SK-N-SH (cell line): ENCODE data around the gene NXNL1. TPM values are rescaled to one million over a fixed set of nuclear protein-coding genes. Genes with fewer than 3 reads are reported as not detected.

Experiments used
- CTCF ChIA-PET: fragments of 300-600, 350-600 bp; formaldehyde crosslinking; extraction: SDS; loops from one replicate; lab custom pipeline; 2021; lab: Yijun Ruan, JAX
- POLR2A ChIA-PET: fragments of 350-600 bp; sonication (Branson Sonifier 250); formaldehyde crosslinking; extraction: SDS; loops from one replicate; lab custom pipeline; 2020; ENCODE audit warnings: antibody characterized with exemption, inconsistent platforms; lab: Yijun Ruan, JAX
- DNase-seq: peaks from one replicate; pipeline ENCODE4 v3.0.0; 2012
- H2AFZ ChIP-seq: fragments of 200-600 bp; sonication (generic); 2 replicates; pipeline ENCODE4 v1.8.1; 2016; ENCODE audit warnings: antibody characterized with exemption, mild to moderate bottlenecking, low read depth
- H3F3A ChIP-seq: fragments of 200-600 bp; sonication (generic); replicated peaks from 2 replicates; pipeline ENCODE3; 2016; ENCODE audit warnings: antibody characterized with exemption, mild to moderate bottlenecking; ENCODE audit not compliant: insufficient read depth
- H3K27ac ChIP-seq, 2 experiments: fragments of 200-500 bp in 1 of 2; fragments of 200-600 bp in 1 of 2; sonication (Bioruptor generic) in 1 of 2; sonication (generic), shearing (Covaris generic) in 1 of 2; 2 replicates each; pipeline versions ENCODE4 v1.5.1 to v1.6.1; 2014 to 2016; ENCODE audit warnings: low read depth in 2 of 2, inconsistent platforms in 1 of 2, low read length in 1 of 2, mild to moderate bottlenecking in 1 of 2, mixed read lengths in 1 of 2
- H3K27me3 ChIP-seq: fragments of 200-600 bp; sonication (generic), shearing (Covaris generic); 2 replicates; pipeline ENCODE4 v1.6.1; 2016; ENCODE audit warnings: mixed run types; ENCODE audit not compliant: insufficient read depth
- H3K36me3 ChIP-seq, 2 experiments: fragments of 200-500 bp in 1 of 2; fragments of 200-600 bp in 1 of 2; sonication (Bioruptor generic) in 1 of 2; sonication (generic) in 1 of 2; replicated peaks in 1 of 2; 2 replicates each; pipeline versions ENCODE3 to v1.5.1; 2014 to 2016; ENCODE audit warnings: low read length in 1 of 2, mild to moderate bottlenecking in 1 of 2; ENCODE audit not compliant: insufficient read depth in 2 of 2, control insufficient read depth in 1 of 2
- H3K4me1 ChIP-seq, 2 experiments: fragments of 200-500 bp in 1 of 2; fragments of 200-600 bp in 1 of 2; sonication (Bioruptor generic) in 1 of 2; sonication (generic), shearing (Covaris generic) in 1 of 2; 2 replicates each; pipeline versions ENCODE4 v1.5.1 to v1.6.1; 2014 to 2016; ENCODE audit warnings: low read depth in 1 of 2, low read length in 1 of 2, mixed run types in 1 of 2; ENCODE audit not compliant: insufficient read depth in 2 of 2, control insufficient read depth in 1 of 2
- H3K4me2 ChIP-seq: fragments of 200-600 bp; sonication (generic), shearing (Covaris generic); 2 replicates; pipeline ENCODE4 v1.6.1; 2017; ENCODE audit warnings: mixed run types
- H3K4me3 ChIP-seq, 2 experiments: fragments of 200-500 bp in 1 of 2; fragments of 200-600 bp in 1 of 2; sonication (Bioruptor generic) in 1 of 2; sonication (generic), shearing (Covaris generic) in 1 of 2; 2 replicates each; pipeline versions ENCODE4 v1.5.1 to v1.8.1; 2014 to 2016; ENCODE audit warnings: low read depth in 2 of 2, inconsistent platforms in 1 of 2, low read length in 1 of 2, mild to moderate bottlenecking in 1 of 2, mixed read lengths in 1 of 2, moderate library complexity in 1 of 2
- H3K79me2 ChIP-seq: fragments of 200-600 bp; sonication (generic); 2 replicates; pipeline ENCODE4 v1.8.1; 2017; ENCODE audit warnings: mild to moderate bottlenecking; ENCODE audit not compliant: insufficient read depth
- H3K9ac ChIP-seq: fragments of 200-600 bp; sonication (generic); 2 replicates; pipeline ENCODE4 v1.6.1; 2017; ENCODE audit warnings: mixed run types
- H3K9me2 ChIP-seq: fragments of 200-600 bp; sonication (generic); 2 replicates; pipeline ENCODE4 v1.6.1; 2017; ENCODE audit warnings: mixed run types
- H3K9me3 ChIP-seq: fragments of 200-600 bp; sonication (generic); 2 replicates; pipeline ENCODE4 v1.6.1; 2017; ENCODE audit warnings: mixed run types, mild to moderate bottlenecking, moderate library complexity
- H4K20me1 ChIP-seq: fragments of 200-600 bp; sonication (generic); 2 replicates; pipeline ENCODE4 v1.6.1; 2017; ENCODE audit warnings: mild to moderate bottlenecking, mixed run types; ENCODE audit not compliant: insufficient read depth
- CHD2 ChIP-seq: fragments of 150-350 bp; IDR thresholded peaks from 2 replicates; pipeline ENCODE4 v1.6.1; 2018; ENCODE audit warnings: low read length; ENCODE audit not compliant: partially characterized antibody
- ELF1 ChIP-seq: IDR thresholded peaks from 2 replicates; pipeline ENCODE4 v1.4.0; 2012
- EP300 ChIP-seq, 2 experiments: IDR thresholded peaks; 2 replicates each; pipeline versions ENCODE4 v1.4.0 to v1.6.1; 2012; ENCODE audit warnings: borderline replicate concordance in 1 of 2, low read depth in 1 of 2, low read length in 1 of 2
- EZH2phosphoT487 ChIP-seq: fragments of 200-600 bp; sonication (generic); IDR thresholded peaks from 2 replicates; pipeline ENCODE4 v1.6.1; 2017; ENCODE audit warnings: low read depth, mixed run types, mild to moderate bottlenecking, antibody characterized with exemption, moderate library complexity, borderline replicate concordance
- FOSL2 ChIP-seq: IDR thresholded peaks from 2 replicates; pipeline ENCODE4 v1.4.0; 2012; ENCODE audit warnings: low read depth, mild to moderate bottlenecking, moderate library complexity, borderline replicate concordance
- FOXJ3 ChIP-seq: sonication (generic); formaldehyde crosslinking; IDR thresholded peaks from 2 replicates; pipeline ENCODE4 v1.5.1; 2020; ENCODE audit warnings: mild to moderate bottlenecking, missing genetic modification reagents
- GABPA ChIP-seq: IDR thresholded peaks from 2 replicates; pipeline ENCODE4 v1.4.0; 2012; ENCODE audit warnings: low read depth, mild to moderate bottlenecking
- GATA2 ChIP-seq: sonication (generic); formaldehyde crosslinking; IDR thresholded peaks from 2 replicates; pipeline ENCODE4 v1.5.0; 2020; ENCODE audit warnings: mild to moderate bottlenecking, missing genetic modification reagents
- IRF3 ChIP-seq: fragments of 150-350 bp; IDR thresholded peaks from 2 replicates; pipeline ENCODE4 v1.6.1; 2016; ENCODE audit warnings: mild to moderate bottlenecking, low read depth, low read length
- JUND ChIP-seq: IDR thresholded peaks from 2 replicates; pipeline ENCODE4 v1.4.0; 2012
- MEF2A ChIP-seq: IDR thresholded peaks from 2 replicates; pipeline ENCODE4 v1.4.0; 2012; ENCODE audit warnings: low read depth, borderline replicate concordance
- MXI1 ChIP-seq: IDR thresholded peaks from 2 replicates; pipeline ENCODE4 v1.6.1; 2012; ENCODE audit warnings: mild to moderate bottlenecking, low read depth, low read length, improper control_type of control experiment
- POLR2AphosphoS5 ChIP-seq: IDR thresholded peaks from 2 replicates; pipeline ENCODE4 v1.6.1; 2012; ENCODE audit warnings: low read depth, low read length
- RAD21 ChIP-seq: IDR thresholded peaks from 2 replicates; pipeline ENCODE4 v1.6.1; 2012; ENCODE audit warnings: mild to moderate bottlenecking, low read length
- RCOR1 ChIP-seq: fragments of 150-350 bp; IDR thresholded peaks from 2 replicates; pipeline ENCODE4 v1.6.1; 2017; ENCODE audit warnings: antibody characterized with exemption, low read length
- RFX5 ChIP-seq: IDR thresholded peaks from 2 replicates; pipeline ENCODE4 v1.6.1; 2012; ENCODE audit warnings: mild to moderate bottlenecking, improper control_type of control experiment, low read length
- RXRA ChIP-seq: IDR thresholded peaks from 2 replicates; pipeline ENCODE4 v1.4.0; 2012; ENCODE audit warnings: low read depth, mild to moderate bottlenecking, borderline replicate concordance
- SMC3 ChIP-seq: IDR thresholded peaks from 2 replicates; pipeline ENCODE4 v1.6.1; 2012; ENCODE audit warnings: low read depth, low read length, improper control_type of control experiment
- TCF12 ChIP-seq: IDR thresholded peaks from 2 replicates; pipeline ENCODE4 v1.4.0; 2012
- TEAD4 ChIP-seq: IDR thresholded peaks from 2 replicates; pipeline ENCODE4 v1.4.0; 2012; ENCODE audit warnings: mild to moderate bottlenecking, borderline replicate concordance; ENCODE audit not compliant: insufficient read depth
- USF2 ChIP-seq: fragments of 150-350 bp; IDR thresholded peaks from 2 replicates; pipeline ENCODE4 v1.6.1; 2017; ENCODE audit warnings: antibody characterized with exemption, low read length, low read depth, borderline replicate concordance
- YY1 ChIP-seq: IDR thresholded peaks from 2 replicates; pipeline ENCODE4 v1.4.0; 2012; ENCODE audit warnings: low read depth, mild to moderate bottlenecking
- WGBS: methylation state at CpG from one replicate; pipeline ENCODE4 v1.1.6; 2017; ENCODE audit warnings: low lambda C conversion rate; 5-methylcytosine and 5-hydroxymethylcytosine counted together
- polyA plus RNA-seq, 3 experiments: library from polyadenylated mRNA; depleted of rRNA; stranded (reverse); fragments of >200 nt; gene quantifications; 2 replicates each; pipeline ENCODE4 v1.2.3, GENCODE V29; 2012
- TF ChIP-seq, protein P1 (sequence below): IDR thresholded peaks from 2 replicates; pipeline ENCODE4 v1.4.0; 2012; ENCODE audit warnings: low read depth
- TF ChIP-seq, protein P2 (sequence below): IDR thresholded peaks from 2 replicates; pipeline ENCODE4 v1.4.0; 2012; ENCODE audit warnings: low read depth, borderline replicate concordance
- TF ChIP-seq, protein P3 (sequence below): IDR thresholded peaks from 2 replicates; pipeline ENCODE4; 2012
- TF ChIP-seq, protein P4 (sequence below): fragments of 200-600 bp; sonication (generic); IDR thresholded peaks from 2 replicates; pipeline ENCODE4 v1.6.1; 2017; ENCODE audit warnings: antibody characterized with exemption, mild to moderate bottlenecking, moderate library complexity

NXNL1 gene
- polyA plus RNA-seq, 1 of the 3 experiments (the other 2 are of a cell fraction), result not detected

DNA sequence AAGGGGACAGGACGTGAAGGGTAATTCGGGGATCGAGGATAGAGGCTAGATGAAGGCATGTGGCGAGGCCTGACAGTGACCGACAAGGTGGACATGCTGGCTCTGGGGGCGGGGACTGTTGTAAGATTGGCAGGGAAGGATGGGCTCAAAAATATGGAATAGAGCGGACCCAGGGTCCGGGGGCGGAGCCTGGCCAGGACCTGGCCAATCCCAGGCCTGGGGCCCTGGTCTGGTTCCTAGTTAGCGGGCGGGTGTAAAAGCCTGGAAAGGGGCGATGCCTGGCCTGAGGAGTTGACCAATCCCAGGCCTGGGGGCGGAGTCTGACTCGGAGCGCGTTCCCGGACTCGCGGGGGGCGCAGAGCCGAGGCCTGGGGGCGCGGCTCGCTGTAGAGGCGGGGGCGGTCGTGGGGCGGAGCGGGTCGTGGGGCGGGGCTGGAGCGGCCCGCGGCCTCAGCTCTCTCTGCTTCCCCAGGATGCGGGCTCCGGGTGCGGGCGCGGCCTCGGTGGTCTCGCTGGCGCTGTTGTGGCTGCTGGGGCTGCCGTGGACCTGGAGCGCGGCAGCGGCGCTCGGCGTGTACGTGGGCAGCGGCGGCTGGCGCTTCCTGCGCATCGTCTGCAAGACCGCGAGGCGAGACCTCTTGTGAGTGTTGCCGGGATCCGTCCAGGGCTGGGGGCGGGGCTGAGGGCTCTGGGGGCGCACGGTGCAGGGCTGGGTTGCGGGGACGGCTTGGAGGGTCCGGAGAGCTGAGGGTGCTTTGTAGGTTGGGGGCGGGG is 9.5 kb upstream of the NXNL1 start, which contains the start of gene SLC27A1:
SLC27A1 (plus strand) TSS at position 457 of the 774 bp plus-strand sequence; CDS start at position 474, 17 bp downstream.
- DNase-seq, result peak; percentile 96
- peaks cover 34% of the 10 kb centered on the region for H3K79me2 ChIP-seq
- no peaks in the 10 kb centered on the region; the same call in 1 of the 2 replicates for H4K20me1 ChIP-seq
- H3K9me2 ChIP-seq, result no peaks in the 10 kb centered on the region
- H3F3A ChIP-seq, result peaks cover 3% of the 10 kb centered on the region
- peak within 1 kb of the TSS; percentile 67 to 72 for H3K4me3 ChIP-seq
- WGBS, result 1% methylated on average over 35 of the region's 67 CpGs
- H3K27me3 ChIP-seq, result no peaks in the 10 kb centered on the region
- no peaks in the 10 kb centered on the region for H3K36me3 ChIP-seq
- H3K9me3 ChIP-seq, result no peaks in the 10 kb centered on the region
- CTCF ChIA-PET, result interaction anchor here (1.1 to 2.7 kb wide), 5 partner anchors 10 to 136 kb away, joined by 3 to 8 read pairs (median 6); partner anchors contain the start of gene PGLS
- H3K9ac ChIP-seq, result peak within 1 kb of the TSS; percentile 78
- H3K27ac ChIP-seq, result peak within 1 kb of the TSS; percentile 72 to 80
- H3K4me2 ChIP-seq, result peak within 1 kb of the TSS; percentile 93
- H2AFZ ChIP-seq, result peak within 1 kb of the TSS; percentile 90
- peaks cover 11 to 17% of the 10 kb centered on the region in 2 experiments; a peak in 3 of 4 replicates for H3K4me1 ChIP-seq
- POLR2A ChIA-PET, result interaction anchor here (0.5 to 1.0 kb wide), 5 partner anchors 13 to 374 kb away, joined by 3 to 5 read pairs (median 4); partner anchors contain the start of genes MVB12A and PGLS
- TF ChIP-seq CHD2 (peak; percentile 37), JUND (no peak), RXRA (no peak), ELF1 (no peak), EZH2phosphoT487 (no peak), FOSL2 (no peak), MXI1 (peak; percentile 60; the same call in 1 of the 2 replicates), USF2 (no peak), TEAD4 (no peak), YY1 (no peak), TCF12 (no peak), GATA2 (CRISPR knock-in tag) (no peak), RCOR1 (0 out of 2 replicates have a peak, but pooled peaks have one; percentile 14), EP300 (IDR thresholded peaks at IDR 0.05; ENCODE audit: borderline replicate concordance in 1 of 2, low read depth in 1 of 2, low read length in 1 of 2) (no peak), MEF2A (no peak), GABPA (no peak), FOXJ3 (no peak), RFX5 (peak; percentile 73), POLR2AphosphoS5 (no peak), RAD21 (no peak), SMC3 (no peak), IRF3 (no peak)
- TF ChIP-seq, protein P1, sequence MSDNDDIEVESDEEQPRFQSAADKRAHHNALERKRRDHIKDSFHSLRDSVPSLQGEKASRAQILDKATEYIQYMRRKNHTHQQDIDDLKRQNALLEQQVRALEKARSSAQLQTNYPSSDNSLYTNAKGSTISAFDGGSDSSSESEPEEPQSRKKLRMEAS, result peak; percentile 56; the same call in 1 of the 2 replicates
- TF ChIP-seq, protein P2, sequence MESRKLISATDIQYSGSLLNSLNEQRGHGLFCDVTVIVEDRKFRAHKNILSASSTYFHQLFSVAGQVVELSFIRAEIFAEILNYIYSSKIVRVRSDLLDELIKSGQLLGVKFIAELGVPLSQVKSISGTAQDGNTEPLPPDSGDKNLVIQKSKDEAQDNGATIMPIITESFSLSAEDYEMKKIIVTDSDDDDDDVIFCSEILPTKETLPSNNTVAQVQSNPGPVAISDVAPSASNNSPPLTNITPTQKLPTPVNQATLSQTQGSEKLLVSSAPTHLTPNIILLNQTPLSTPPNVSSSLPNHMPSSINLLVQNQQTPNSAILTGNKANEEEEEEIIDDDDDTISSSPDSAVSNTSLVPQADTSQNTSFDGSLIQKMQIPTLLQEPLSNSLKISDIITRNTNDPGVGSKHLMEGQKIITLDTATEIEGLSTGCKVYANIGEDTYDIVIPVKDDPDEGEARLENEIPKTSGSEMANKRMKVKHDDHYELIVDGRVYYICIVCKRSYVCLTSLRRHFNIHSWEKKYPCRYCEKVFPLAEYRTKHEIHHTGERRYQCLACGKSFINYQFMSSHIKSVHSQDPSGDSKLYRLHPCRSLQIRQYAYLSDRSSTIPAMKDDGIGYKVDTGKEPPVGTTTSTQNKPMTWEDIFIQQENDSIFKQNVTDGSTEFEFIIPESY, result no peak
- TF ChIP-seq, protein P3, sequence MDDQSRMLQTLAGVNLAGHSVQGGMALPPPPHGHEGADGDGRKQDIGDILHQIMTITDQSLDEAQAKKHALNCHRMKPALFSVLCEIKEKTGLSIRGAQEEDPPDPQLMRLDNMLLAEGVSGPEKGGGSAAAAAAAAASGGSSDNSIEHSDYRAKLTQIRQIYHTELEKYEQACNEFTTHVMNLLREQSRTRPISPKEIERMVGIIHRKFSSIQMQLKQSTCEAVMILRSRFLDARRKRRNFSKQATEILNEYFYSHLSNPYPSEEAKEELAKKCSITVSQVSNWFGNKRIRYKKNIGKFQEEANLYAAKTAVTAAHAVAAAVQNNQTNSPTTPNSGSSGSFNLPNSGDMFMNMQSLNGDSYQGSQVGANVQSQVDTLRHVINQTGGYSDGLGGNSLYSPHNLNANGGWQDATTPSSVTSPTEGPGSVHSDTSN, result peak; percentile 97
- TF ChIP-seq, protein P4, sequence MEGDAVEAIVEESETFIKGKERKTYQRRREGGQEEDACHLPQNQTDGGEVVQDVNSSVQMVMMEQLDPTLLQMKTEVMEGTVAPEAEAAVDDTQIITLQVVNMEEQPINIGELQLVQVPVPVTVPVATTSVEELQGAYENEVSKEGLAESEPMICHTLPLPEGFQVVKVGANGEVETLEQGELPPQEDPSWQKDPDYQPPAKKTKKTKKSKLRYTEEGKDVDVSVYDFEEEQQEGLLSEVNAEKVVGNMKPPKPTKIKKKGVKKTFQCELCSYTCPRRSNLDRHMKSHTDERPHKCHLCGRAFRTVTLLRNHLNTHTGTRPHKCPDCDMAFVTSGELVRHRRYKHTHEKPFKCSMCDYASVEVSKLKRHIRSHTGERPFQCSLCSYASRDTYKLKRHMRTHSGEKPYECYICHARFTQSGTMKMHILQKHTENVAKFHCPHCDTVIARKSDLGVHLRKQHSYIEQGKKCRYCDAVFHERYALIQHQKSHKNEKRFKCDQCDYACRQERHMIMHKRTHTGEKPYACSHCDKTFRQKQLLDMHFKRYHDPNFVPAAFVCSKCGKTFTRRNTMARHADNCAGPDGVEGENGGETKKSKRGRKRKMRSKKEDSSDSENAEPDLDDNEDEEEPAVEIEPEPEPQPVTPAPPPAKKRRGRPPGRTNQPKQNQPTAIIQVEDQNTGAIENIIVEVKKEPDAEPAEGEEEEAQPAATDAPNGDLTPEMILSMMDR, result no peak
